ENCODE measurements around the gene MLN. TPM values are rescaled to one million over a fixed set of nuclear protein-coding genes. Genes with fewer than 3 reads are reported as not detected.

The MLN gene
- total and polyA plus RNA-seq, 3 experiments from 2014 or later = not detected

DNA sequence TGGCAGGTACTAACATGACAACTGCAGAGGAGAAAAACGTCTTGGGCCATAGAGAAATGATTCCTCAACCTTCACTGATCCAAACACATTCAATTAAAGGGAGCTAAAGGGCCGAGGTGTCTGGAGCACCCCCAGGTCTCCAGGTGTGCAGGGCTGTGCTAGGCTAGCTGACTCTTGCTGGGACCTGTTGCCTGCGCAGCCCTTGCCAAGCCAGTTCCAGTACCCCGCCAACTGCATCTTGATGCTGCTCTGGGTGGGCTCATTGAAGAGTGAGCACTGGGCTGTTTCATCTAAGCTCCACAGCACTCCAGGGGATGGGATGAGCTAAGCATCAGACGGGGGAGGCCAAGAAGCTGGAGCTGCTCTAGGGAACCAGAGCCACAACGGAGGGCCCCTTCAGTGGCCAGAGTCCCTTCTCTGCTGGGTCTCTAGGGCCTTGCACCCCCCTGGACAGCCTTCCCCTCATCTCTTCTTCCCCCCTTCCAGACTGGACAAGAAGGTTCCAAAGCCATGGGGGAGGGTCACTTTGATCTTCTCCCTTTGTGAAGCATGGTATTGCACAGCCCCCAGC lies 30.8 kb downstream of the MLN start:
- H3K4me3 ChIP-seq (ENCODE audit: low read length) = no peak overlapping the region
- Mint-ChIP-seq H3K4me1 (peaks cover 13 to 23% (median 16%) of the 10 kb centered on the region in 3 donors), H3K4me3 (no peak overlapping the region), H3K27ac (peak overlapping the region in 2 of 8 donors; percentile 57 to 58), H3K27me3 (peaks cover 4 to 6% of the 10 kb centered on the region in 2 donors), H3K36me3 (peaks cover 4 to 59% (median 6%) of the 10 kb centered on the region in 3 donors), H3K9me3 (no peaks in the 10 kb centered on the region)
- ChIA-PET POLR2A (no interaction called here), CTCF (interaction anchor here (0.6 to 8.6 kb wide), 10 partner anchors 14 to 383 kb away, joined by 3 to 106 read pairs (median 4); no protein-coding TSS in a partner anchor)
- no peak overlapping the region for H3K27ac ChIP-seq (ENCODE audit: low read depth, low read length)
- DNase-seq = no peak
- peaks cover 43% of the 10 kb centered on the region for H3K36me3 ChIP-seq (ENCODE audit: insufficient read depth, low read length)
- no peaks in the 10 kb centered on the region for H3K9me3 ChIP-seq (ENCODE audit: low read length)
- H3K4me1 ChIP-seq (ENCODE audit: insufficient read depth, low read length) = peaks cover 6% of the 10 kb centered on the region
- H3K27me3 ChIP-seq (ENCODE audit: insufficient read depth, low read length, poor library complexity, severe bottlenecking) = no peaks in the 10 kb centered on the region

DNA sequence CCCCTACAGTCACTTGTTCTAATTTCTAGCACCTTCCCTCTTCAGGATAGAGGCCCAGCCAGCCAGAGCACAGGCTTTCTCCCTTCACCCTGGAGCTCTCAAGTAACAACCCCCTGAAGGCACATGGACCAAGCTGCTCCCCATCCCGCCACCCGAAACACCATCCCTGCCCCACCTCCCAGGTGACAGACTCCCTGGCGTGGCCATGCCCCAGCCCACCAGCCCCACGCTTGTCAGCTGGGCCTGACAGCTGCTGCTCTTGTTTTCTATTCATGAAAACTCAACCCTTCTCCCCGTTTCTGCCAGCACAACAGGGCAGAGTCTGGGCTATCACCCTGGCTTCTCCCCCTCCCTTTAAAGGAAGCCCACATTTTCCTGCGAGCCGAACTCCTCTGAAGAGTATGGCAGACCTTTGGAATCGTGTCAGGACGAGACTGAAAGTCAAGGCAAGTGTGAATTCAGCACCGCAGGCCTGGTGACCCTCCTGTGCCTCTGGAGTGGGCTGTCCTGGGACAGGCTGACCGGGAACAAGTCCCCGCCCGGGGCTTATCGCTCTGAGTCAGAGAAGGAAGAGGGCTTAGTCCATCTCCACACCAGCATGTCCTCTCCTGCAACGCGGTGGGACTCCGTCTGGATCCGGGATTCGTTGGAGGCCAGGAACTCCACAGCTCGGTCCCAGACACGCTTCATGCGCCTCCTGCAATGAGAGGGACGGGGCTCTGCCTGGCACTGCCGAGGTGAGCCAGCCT lies 31.5 kb downstream of the MLN start:
- H3K4me3 Mint-ChIP-seq = peak overlapping the region in 2 of 7 donors; percentile 15 to 44
- Histone ChIP-seq H3K36me3 (ENCODE audit: insufficient read depth, low read length) (peaks cover 35% of the 10 kb centered on the region), H3K9me3 (ENCODE audit: low read length) (no peaks in the 10 kb centered on the region), H3K27ac (ENCODE audit: low read depth, low read length) (no peak overlapping the region), H3K27me3 (ENCODE audit: insufficient read depth, low read length, poor library complexity, severe bottlenecking) (no peaks in the 10 kb centered on the region), H3K4me3 (ENCODE audit: low read length) (no peak overlapping the region), H3K4me1 (ENCODE audit: insufficient read depth, low read length) (peaks cover 6% of the 10 kb centered on the region)
- CTCF ChIA-PET = interaction anchor here (0.6 to 8.6 kb wide), 24 partner anchors 8 to 383 kb away, joined by 3 to 106 read pairs (median 5); partner anchors contain the start of genes GRM4, LEMD2 and UQCC2
- H3K36me3 Mint-ChIP-seq = peaks cover 2 to 51% (median 4%) of the 10 kb centered on the region in 3 donors
- POLR2A ChIA-PET = interaction anchor here (1.1 kb wide), 1 partner anchor 16 kb away, joined by 4 read pairs; the partner anchor contains the start of gene LEMD2
- no peak for DNase-seq
- H3K9me3 Mint-ChIP-seq = no peaks in the 10 kb centered on the region
- H3K27ac Mint-ChIP-seq = peak overlapping the region in 2 of 8 donors; percentile 57 to 66
- H3K27me3 Mint-ChIP-seq = peaks cover 4 to 9% of the 10 kb centered on the region in 2 donors
- H3K4me1 Mint-ChIP-seq = peaks cover 13 to 23% (median 16%) of the 10 kb centered on the region in 3 donors

DNA sequence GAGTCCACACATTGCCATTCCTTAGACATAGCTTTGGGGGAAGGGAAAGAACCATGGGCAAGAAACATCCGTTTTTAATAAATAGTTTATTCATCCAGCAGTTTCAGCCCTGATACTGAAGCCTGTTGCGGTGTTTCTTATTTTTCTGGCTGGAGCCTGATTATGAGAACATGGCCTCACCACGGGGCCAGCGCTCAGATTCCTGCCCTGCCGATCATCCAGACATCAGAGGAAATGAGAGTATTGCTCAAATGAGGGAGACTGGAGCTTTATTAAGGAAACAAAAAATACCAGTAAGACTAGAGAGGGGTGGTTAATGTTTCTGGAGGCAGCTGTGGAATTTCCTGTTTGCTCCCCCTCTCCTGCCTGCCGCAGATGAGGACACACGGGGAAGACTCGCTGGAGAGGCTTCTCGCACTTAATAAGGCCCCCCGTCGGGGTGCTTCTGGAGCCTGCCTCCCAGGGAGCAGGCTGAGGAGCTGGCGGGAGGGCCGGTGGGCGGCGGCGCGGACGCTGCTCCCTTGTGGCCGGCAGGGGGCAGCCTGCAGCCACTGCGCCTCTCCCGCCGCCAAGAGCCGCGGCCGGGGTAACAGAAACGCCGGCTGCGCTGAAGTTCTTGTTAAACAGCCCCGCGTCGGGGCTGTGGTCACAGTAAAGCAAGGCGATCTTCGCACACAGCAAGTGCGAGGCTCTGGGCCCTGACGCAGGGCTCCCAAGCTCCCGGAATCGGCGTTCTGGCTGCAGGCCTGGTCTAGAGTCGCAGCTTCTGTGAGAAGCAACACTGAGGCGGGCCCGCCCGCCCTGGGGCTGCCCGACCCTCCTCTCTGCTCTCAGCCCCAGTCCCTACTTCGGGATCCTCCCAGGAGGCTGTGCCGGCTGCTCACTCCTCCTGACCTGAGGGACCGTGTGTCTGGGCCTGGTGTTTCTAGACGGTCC lies 32.4 kb downstream of the MLN start:
- H3K4me1 ChIP-seq (ENCODE audit: insufficient read depth, low read length) = peaks cover 6% of the 10 kb centered on the region
- H3K27me3 Mint-ChIP-seq = peaks cover 4 to 15% of the 10 kb centered on the region in 2 donors
- H3K4me1 Mint-ChIP-seq = peaks cover 13 to 23% (median 16%) of the 10 kb centered on the region in 3 donors
- no peaks in the 10 kb centered on the region for H3K9me3 ChIP-seq (ENCODE audit: low read length)
- DNase-seq = peak; percentile 40 to 69 (median 54)
- H3K27ac ChIP-seq (ENCODE audit: low read depth, low read length) = no peak overlapping the region
- no peaks in the 10 kb centered on the region for H3K27me3 ChIP-seq (ENCODE audit: insufficient read depth, low read length, poor library complexity, severe bottlenecking)
- peak overlapping the region in 2 of 8 donors; percentile 36 to 86 for H3K27ac Mint-ChIP-seq
- peaks cover 2 to 43% (median 4%) of the 10 kb centered on the region in 3 donors for H3K36me3 Mint-ChIP-seq
- ChIA-PET POLR2A (interaction anchor here (1.1 kb wide), 1 partner anchor 17 kb away, joined by 4 read pairs; the partner anchor contains the start of gene LEMD2), CTCF (interaction anchor here (0.8 to 8.6 kb wide), 35 partner anchors 9 to 396 kb away, joined by 3 to 106 read pairs (median 4); partner anchors contain the start of genes GRM4, LEMD2 and UQCC2)
- peak overlapping the region in 2 of 7 donors; percentile 15 to 44 for H3K4me3 Mint-ChIP-seq
- H3K4me3 ChIP-seq (ENCODE audit: low read length) = no peak overlapping the region
- peaks cover 27% of the 10 kb centered on the region for H3K36me3 ChIP-seq (ENCODE audit: insufficient read depth, low read length)
- no peaks in the 10 kb centered on the region for H3K9me3 Mint-ChIP-seq

DNA sequence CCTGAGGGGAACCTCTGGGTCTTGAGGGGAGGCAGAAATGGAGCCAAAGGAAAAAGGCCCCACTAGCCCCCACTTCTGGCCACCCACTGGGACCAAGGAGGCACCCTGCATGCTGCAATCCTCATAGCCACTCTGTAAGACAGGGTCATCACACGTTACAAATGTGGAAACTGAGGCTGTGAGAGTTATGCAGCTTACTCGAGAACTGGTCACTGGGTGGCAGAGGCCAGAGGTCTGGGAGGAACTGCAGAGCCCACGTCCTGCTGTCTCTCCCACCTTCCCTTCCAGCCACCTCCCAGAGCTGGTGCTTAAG lies 33.0 kb downstream of the MLN start:
- peaks cover 6% of the 10 kb centered on the region for H3K4me1 ChIP-seq (ENCODE audit: insufficient read depth, low read length)
- H3K9me3 ChIP-seq (ENCODE audit: low read length) = no peaks in the 10 kb centered on the region
- Mint-ChIP-seq H3K27me3 (peaks cover 4 to 15% of the 10 kb centered on the region in 2 donors), H3K4me1 (peaks cover 13 to 23% (median 16%) of the 10 kb centered on the region in 3 donors), H3K27ac (no peak overlapping the region), H3K36me3 (peaks cover 0 to 37% (median 2%) of the 10 kb centered on the region in 3 donors), H3K4me3 (no peak overlapping the region), H3K9me3 (no peaks in the 10 kb centered on the region)
- POLR2A ChIA-PET = no interaction called here
- H3K27ac ChIP-seq (ENCODE audit: low read depth, low read length) = no peak overlapping the region
- H3K27me3 ChIP-seq (ENCODE audit: insufficient read depth, low read length, poor library complexity, severe bottlenecking) = no peaks in the 10 kb centered on the region
- H3K4me3 ChIP-seq (ENCODE audit: low read length) = no peak overlapping the region
- no peak for DNase-seq
- CTCF ChIA-PET = interaction anchor here (0.8 to 8.6 kb wide), 32 partner anchors 8 to 397 kb away, joined by 3 to 106 read pairs (median 4); partner anchors contain the start of genes LEMD2 and UQCC2
- peaks cover 21% of the 10 kb centered on the region for H3K36me3 ChIP-seq (ENCODE audit: insufficient read depth, low read length)

DNA sequence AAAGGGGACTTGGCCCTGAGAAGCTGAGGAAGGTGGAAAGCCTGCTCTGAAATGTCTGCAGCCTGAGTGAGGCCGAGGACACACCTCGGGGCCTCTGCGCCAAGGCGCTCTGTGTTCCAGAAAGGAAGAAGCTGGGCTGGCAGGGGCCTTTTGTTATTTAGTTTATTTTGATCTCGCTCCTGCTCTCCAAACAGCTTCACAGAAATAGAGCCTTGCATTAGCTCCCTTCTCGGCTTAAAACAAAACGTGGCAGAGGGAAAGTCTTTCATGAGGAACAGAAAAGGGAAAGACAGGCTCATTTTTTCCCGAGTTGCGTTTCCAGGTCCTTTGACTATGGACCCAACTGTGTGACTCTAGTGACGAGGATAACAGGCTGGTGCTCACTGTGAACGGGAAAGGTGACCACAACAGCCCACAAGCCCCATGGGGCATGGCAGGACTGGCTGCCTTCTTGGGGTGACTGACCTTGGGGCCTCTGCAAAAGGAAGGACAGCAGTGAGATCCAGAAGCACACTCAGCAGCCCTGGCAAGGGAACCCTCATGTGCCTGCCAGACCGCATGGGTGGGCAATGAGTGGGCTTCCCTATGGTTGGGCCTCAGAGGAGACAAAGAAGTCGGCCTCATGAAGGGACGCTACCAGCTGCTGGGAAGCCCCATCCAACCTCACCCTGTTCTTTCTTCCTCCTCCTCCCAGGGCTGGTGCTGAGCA lies 33.5 kb downstream of the MLN start:
- no peaks in the 10 kb centered on the region for H3K9me3 Mint-ChIP-seq
- H3K4me3 ChIP-seq (ENCODE audit: low read length) = no peak overlapping the region
- H3K9me3 ChIP-seq (ENCODE audit: low read length) = no peaks in the 10 kb centered on the region
- POLR2A ChIA-PET = no interaction called here
- no peak overlapping the region for H3K4me3 Mint-ChIP-seq
- peaks cover 6% of the 10 kb centered on the region for H3K4me1 ChIP-seq (ENCODE audit: insufficient read depth, low read length)
- H3K36me3 Mint-ChIP-seq = peaks cover 0 to 32% (median 2%) of the 10 kb centered on the region in 3 donors
- peaks cover 16% of the 10 kb centered on the region for H3K36me3 ChIP-seq (ENCODE audit: insufficient read depth, low read length)
- no peak for DNase-seq
- H3K27ac Mint-ChIP-seq = peak overlapping the region in 1 of 8 donors; percentile 19
- CTCF ChIA-PET = interaction anchor here (1.1 to 8.6 kb wide), 18 partner anchors 10 to 385 kb away, joined by 3 to 106 read pairs (median 6); partner anchors contain the start of genes LEMD2 and UQCC2
- peaks cover 13 to 23% (median 16%) of the 10 kb centered on the region in 3 donors for H3K4me1 Mint-ChIP-seq
- H3K27me3 Mint-ChIP-seq = peaks cover 4 to 18% of the 10 kb centered on the region in 2 donors
- no peaks in the 10 kb centered on the region for H3K27me3 ChIP-seq (ENCODE audit: insufficient read depth, low read length, poor library complexity, severe bottlenecking)
- H3K27ac ChIP-seq (ENCODE audit: low read depth, low read length) = no peak overlapping the region

DNA sequence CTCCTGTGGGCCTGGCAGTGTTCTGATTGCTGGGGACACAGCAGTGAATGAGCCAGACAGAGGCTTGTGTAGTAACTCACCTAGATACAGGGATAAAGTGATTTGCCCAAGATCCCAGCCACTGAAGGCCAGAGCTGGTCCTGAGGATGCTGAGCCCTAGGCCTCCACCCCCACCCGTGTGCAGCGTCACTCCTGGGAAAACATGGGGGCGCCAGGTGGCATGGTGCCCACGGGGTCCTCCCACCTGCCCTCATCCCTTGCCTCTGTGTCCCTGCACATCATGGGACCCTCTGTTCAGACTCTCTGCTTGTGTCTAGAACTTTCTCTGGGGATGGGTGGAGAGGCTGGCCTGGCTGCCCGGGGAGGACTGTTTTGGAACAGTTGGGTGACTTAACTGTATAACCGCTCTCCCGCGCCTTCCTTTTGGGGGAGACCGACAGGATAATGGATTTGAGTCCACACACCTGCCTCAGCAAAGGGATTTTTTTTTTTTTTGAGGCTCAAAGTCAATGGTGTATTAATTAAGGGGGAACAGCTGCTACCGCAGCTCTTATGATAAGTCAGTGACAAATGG lies 34.5 kb downstream of the MLN start:
- Histone ChIP-seq H3K9me3 (ENCODE audit: low read length) (no peaks in the 10 kb centered on the region), H3K4me3 (ENCODE audit: low read length) (no peak overlapping the region), H3K27me3 (ENCODE audit: insufficient read depth, low read length, poor library complexity, severe bottlenecking) (no peaks in the 10 kb centered on the region), H3K4me1 (ENCODE audit: insufficient read depth, low read length) (peaks cover 6% of the 10 kb centered on the region), H3K27ac (ENCODE audit: low read depth, low read length) (no peak overlapping the region), H3K36me3 (ENCODE audit: insufficient read depth, low read length) (peaks cover 8% of the 10 kb centered on the region)
- CTCF ChIA-PET = interaction anchor here (1.1 to 8.6 kb wide), 12 partner anchors 9 to 386 kb away, joined by 3 to 106 read pairs (median 10); partner anchors contain the start of genes LEMD2 and UQCC2
- peaks cover 0 to 22% (median 2%) of the 10 kb centered on the region in 3 donors for H3K36me3 Mint-ChIP-seq
- H3K9me3 Mint-ChIP-seq = no peaks in the 10 kb centered on the region
- peaks cover 4 to 18% of the 10 kb centered on the region in 2 donors for H3K27me3 Mint-ChIP-seq
- peak overlapping the region in 1 of 8 donors; percentile 78 for H3K27ac Mint-ChIP-seq
- no peak overlapping the region for H3K4me3 Mint-ChIP-seq
- POLR2A ChIA-PET = no interaction called here
- no peak for DNase-seq
- peaks cover 13 to 23% (median 16%) of the 10 kb centered on the region in 3 donors for H3K4me1 Mint-ChIP-seq
